T-helper 17 cell (primary cell): ENCODE results near the gene SEZ6L. TPM values are rescaled to one million over a fixed set of nuclear protein-coding genes. Genes with fewer than 3 reads are reported as not detected.
"Not testable (repeated sequence)": the region's sequence is repeated elsewhere in the genome, so short reads cannot be mapped to it uniquely, and the experiment has no call there.

ENCODE experiments used
- ATAC-seq: fragments of 150-1000 bp; cut with Tn5 transposase; 2 replicates; pipeline ENCODE4 v1.10.0; 2021; ENCODE audit warnings: mild to moderate bottlenecking, moderate library complexity
- DNase-seq, 3 donors: peaks; one replicate each; pipeline versions ENCODE4 v3.0.0 to v3.0.0-alpha.2; 2020 to 2021
- H3K9me3 ChIP-seq: one replicate; pipeline ENCODE4 v1.7.0; 2013; ENCODE audit warnings: low read length, mild to moderate bottlenecking; ENCODE audit not compliant: control insufficient read depth, poor library complexity, severe bottlenecking
- H3K27ac Mint-ChIP-seq: one replicate; pipeline ENCODE4 v1.8.0; 2022; ENCODE audit warnings: mild to moderate bottlenecking, moderate library complexity, mixed read lengths
- H3K27me3 Mint-ChIP-seq: one replicate; pipeline ENCODE4 v1.8.0; 2022; ENCODE audit warnings: mixed read lengths
- H3K36me3 Mint-ChIP-seq: one replicate; pipeline ENCODE4 v1.8.0; 2022; ENCODE audit warnings: low read depth, mixed read lengths
- H3K4me1 Mint-ChIP-seq: one replicate; pipeline ENCODE4 v1.8.0; 2022; ENCODE audit warnings: mild to moderate bottlenecking, mixed read lengths
- H3K4me3 Mint-ChIP-seq: one replicate; pipeline ENCODE4 v1.8.0; 2022; ENCODE audit warnings: mild to moderate bottlenecking, moderate library complexity, mixed read lengths
- total RNA-seq, 4 donors: library from RNA in 2 of 4; stranded (reverse) in 2 of 4; gene quantifications; one replicate each; pipeline ENCODE4 v1.2.3 and lab custom pipeline; 2022 to 2026

The SEZ6L gene
- total RNA-seq, 2 donors from 2014 or later: 0.07 to 0.13 TPM

DNA sequence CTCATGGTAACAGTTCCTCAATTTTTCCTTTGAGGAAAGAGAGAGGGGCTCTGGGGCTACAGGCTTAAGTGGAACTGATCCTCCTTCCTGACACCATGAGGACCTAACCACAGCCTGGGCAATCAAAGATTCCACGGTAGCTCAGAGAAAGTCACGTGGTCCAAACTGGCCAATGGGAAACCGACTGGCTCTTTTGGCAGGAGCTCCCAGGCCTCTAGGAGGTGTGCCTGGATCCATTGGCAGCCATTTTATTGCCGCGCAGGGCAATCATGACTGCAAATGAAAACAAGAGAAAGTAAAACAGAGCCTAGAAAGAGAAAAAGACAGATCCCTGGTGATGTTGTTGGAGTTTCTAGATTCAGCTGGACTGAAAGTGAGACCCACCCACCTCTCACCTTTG lies 232.5 kb downstream of the SEZ6L start:
- no peaks in the 10 kb centered on the region for H3K9me3 ChIP-seq
- no peak for ATAC-seq
- H3K4me3 Mint-ChIP-seq: no peak overlapping the region
- no peak for DNase-seq
- H3K4me1 Mint-ChIP-seq: peaks cover 5% of the 10 kb centered on the region
- peaks cover 35% of the 10 kb centered on the region for H3K27me3 Mint-ChIP-seq
- no peak overlapping the region for H3K27ac Mint-ChIP-seq
- peaks cover 2% of the 10 kb centered on the region for H3K36me3 Mint-ChIP-seq

DNA sequence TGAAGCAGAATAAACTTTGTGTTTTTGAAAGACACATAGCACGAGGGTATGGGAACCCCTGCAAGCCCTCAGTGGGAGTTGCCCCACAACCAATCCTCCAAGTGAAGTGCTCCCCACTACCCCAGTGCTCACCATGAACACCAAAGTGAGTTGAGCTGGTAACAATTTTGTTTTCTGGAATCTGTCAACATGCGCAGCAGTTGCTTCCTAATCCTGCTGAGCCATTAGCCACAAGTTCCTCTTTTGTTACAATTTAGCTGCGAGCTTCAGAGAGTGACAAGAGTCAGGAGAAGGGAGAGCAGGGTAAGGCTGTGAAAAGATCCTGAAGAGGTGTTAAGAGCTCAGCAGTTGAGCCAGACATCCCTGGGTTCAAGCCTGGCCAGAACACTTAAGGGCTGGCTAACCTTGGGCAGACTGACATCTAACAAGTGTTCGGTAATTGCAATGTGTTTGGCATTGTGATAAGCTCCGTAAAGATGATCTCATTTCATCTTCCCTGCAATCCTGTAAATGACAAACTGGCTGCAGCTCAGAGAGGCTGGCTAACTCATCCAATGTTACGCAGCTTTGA lies 235.7 kb downstream of the SEZ6L start:
- H3K4me1 Mint-ChIP-seq: peaks cover 5% of the 10 kb centered on the region
- peaks cover 2% of the 10 kb centered on the region for H3K36me3 Mint-ChIP-seq
- no peak overlapping the region for H3K4me3 Mint-ChIP-seq
- peaks cover 39% of the 10 kb centered on the region for H3K27me3 Mint-ChIP-seq
- no peak for DNase-seq
- no peaks in the 10 kb centered on the region for H3K9me3 ChIP-seq
- no peak for ATAC-seq
- H3K27ac Mint-ChIP-seq: no peak overlapping the region

DNA sequence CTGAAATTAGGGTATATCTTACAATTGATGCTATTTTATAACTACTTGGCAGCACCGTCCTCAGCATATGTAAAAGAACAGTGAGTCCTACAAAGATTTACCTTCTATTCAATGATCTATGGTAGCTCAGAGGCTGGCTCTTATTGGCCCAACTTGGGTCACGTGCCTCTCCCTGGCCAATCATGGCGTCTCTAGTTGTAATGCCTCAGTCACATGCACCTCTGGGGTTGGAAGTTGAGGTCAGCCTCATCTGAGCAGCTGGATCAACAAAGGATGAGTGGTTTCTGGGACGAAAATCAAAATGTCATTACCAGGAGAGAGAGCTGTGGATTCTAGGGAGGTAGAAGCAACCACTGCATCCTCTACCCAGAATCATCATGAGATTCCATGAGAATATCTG lies 236.9 kb downstream of the SEZ6L start:
- H3K4me3 Mint-ChIP-seq: no peak overlapping the region
- DNase-seq (no peak), ATAC-seq (no peak)
- no peak overlapping the region for H3K27ac Mint-ChIP-seq
- peaks cover 5% of the 10 kb centered on the region for H3K4me1 Mint-ChIP-seq
- H3K9me3 ChIP-seq: no peaks in the 10 kb centered on the region
- H3K36me3 Mint-ChIP-seq: peaks cover 2% of the 10 kb centered on the region
- peaks cover 38% of the 10 kb centered on the region for H3K27me3 Mint-ChIP-seq

DNA sequence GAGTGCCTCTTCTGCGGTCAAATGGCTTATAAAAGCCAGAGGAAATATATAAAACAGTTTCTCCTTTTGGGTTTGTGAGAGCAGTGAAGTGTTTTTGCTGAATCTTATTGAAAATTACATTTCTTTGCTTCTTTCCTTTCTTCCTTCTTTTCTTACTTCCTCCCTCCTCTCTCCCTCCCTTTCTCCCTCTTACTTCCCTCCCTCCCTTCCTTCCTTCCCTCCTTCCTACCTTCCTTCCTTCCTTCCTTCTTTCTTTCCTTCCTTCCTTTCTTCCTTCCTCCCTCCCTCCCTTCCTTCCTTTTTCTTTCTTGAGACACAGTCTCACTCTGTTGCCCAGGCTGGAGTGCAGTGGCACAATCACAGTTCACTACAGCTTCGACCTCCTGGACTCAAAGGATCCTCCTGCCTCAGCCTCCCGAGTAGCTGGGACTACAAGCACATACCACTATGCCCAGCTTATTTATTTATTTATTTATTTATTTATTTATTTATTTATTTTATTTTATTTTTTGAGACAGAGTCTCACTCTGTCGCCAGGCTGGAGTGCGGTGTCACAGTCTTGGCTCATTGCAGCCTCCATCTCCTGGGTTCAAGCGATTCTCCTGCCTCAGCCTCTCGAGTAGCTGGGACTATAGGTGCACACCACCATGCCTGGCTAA lies 239.4 kb downstream of the SEZ6L start:
- not testable (repeated sequence) for H3K27ac Mint-ChIP-seq, H3K4me3 Mint-ChIP-seq, H3K36me3 Mint-ChIP-seq, H3K9me3 ChIP-seq, H3K4me1 Mint-ChIP-seq, DNase-seq, ATAC-seq
- peaks cover 24% of the 10 kb centered on the region for H3K27me3 Mint-ChIP-seq

DNA sequence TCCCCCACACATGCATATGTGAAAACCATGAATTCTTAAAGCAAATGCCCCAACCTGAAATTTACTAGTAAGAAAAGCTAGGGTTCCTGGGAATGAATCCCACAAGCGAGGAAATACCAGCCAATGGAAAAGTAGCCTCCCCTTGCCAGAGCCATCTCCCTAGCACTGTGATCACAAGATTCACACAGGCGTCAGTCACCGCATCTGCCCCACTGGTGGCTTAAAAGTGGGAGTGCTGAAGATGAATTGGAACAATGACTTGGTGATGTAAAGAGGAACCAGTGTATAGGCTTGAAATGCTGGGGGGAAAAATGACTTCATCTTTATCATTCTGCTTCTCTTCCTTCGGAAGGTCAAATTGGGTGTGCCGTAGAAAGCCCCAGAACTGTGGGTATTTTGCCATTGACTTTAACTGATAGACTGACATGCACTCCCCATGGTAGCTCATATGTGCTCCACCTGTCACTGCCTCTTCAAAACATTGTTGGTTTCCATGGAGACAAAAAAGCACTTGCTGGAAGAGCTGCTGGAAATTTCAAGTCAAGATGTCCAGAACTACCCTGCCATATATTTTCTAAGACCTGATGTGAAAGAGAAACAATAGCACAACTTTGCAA lies 240.6 kb downstream of the SEZ6L start:
- H3K27me3 Mint-ChIP-seq: peaks cover 14% of the 10 kb centered on the region
- H3K9me3 ChIP-seq: no peaks in the 10 kb centered on the region
- H3K36me3 Mint-ChIP-seq: no peaks in the 10 kb centered on the region
- no peak overlapping the region for H3K27ac Mint-ChIP-seq
- no peaks in the 10 kb centered on the region for H3K4me1 Mint-ChIP-seq
- H3K4me3 Mint-ChIP-seq: no peak overlapping the region
- DNase-seq (no peak), ATAC-seq (no peak)

DNA sequence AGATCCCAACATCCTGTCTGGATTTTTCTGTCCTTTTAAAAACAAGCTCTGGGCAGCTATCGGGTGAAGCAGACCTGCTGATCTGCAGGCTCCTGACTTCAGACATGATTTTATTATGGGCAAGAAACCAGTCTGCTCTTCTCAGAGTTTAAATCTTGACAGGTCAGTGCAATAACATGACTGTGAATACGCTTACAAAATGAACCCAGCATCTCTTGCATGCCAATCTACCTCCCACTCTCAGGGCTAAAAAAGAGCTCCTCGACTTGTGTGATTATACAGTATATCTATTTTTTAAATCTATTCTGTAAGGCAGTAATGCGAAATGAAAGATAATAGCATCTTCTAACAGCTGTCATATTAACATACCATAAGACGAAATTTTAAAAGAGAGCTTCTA lies 241.1 kb downstream of the SEZ6L start:
- Mint-ChIP-seq H3K4me1 (no peaks in the 10 kb centered on the region), H3K36me3 (no peaks in the 10 kb centered on the region), H3K27ac (no peak overlapping the region), H3K27me3 (peaks cover 13% of the 10 kb centered on the region), H3K4me3 (no peak overlapping the region)
- DNase-seq (no peak), ATAC-seq (no peak)
- H3K9me3 ChIP-seq: no peaks in the 10 kb centered on the region

DNA sequence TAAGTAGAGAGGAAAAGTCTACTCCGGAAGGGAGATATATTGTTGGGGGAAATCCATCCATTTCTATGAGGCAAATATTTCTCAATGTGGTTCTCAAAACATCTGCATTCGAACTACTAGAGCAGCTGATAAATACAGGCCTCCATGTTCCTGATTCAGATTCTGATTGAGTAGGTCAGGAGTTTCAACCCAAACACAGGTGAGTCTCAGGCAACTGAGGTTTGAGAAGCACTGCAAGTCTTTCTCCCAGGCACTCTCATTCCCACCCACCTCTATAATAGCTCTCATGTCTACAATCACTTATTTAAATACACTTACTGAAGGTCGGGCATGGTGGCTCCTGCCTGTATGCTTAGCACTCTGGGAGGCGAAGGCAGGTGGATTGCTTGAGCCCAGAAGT lies 245.1 kb downstream of the SEZ6L start:
- H3K27ac Mint-ChIP-seq: no peak overlapping the region
- H3K27me3 Mint-ChIP-seq: peaks cover 33% of the 10 kb centered on the region
- ATAC-seq: no peak
- no peak overlapping the region for H3K4me3 Mint-ChIP-seq
- no peaks in the 10 kb centered on the region for H3K36me3 Mint-ChIP-seq
- no peaks in the 10 kb centered on the region for H3K4me1 Mint-ChIP-seq
- H3K9me3 ChIP-seq: no peaks in the 10 kb centered on the region
- DNase-seq: no peak

DNA sequence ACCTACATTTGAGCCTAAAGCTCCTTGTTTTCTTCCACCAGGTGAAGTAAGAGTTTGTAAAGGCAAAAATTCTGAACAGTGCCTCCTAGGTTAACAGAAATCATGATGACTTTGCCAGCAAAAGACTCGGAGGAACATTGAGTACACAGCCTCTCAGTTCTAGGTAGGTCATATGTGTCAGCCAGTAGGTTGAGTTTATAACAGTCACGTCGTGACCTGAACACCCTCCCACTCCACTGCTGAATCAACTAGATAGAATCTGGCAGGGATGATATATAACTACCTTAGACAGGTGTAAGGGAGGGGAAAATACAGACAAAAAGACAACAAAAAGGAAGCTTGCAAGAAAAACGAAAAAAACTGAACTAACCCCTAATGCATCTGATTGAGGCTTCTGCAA lies 247.0 kb downstream of the SEZ6L start:
- no peak for ATAC-seq
- Mint-ChIP-seq H3K27ac (no peak overlapping the region), H3K4me3 (no peak overlapping the region), H3K4me1 (no peaks in the 10 kb centered on the region), H3K27me3 (peaks cover 32% of the 10 kb centered on the region), H3K36me3 (no peaks in the 10 kb centered on the region)
- H3K9me3 ChIP-seq: no peaks in the 10 kb centered on the region
- DNase-seq: no peak

DNA sequence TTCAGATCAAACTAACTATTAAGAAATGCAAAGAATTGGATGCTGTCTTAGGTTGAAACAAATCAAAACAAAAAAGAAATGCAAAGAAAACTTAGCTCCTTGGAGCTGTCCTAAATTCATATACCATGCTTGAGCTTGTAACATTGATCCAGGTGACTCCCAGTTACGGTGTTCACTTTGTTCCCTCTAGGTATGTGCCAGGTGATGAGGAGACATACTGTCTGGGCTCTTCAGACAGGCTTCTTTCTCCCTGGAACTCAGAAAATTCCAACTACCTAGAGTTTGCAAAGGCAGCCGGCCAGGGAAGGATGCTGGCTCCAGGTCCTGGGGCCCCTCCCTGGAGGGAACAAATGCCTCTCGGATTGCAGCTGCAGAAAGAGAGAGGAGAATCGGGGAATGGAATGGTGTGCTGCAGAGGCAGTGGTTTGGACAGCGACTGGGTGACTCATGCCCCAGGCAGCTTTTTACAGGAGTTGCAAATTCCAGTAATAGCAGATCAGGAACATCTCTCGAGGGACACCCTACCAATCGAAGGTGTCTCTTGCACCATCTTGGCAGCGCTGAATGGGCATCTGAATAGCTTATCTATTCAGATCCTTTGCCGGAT lies 247.5 kb downstream of the SEZ6L start:
- Mint-ChIP-seq H3K4me1 (no peaks in the 10 kb centered on the region), H3K27me3 (peaks cover 32% of the 10 kb centered on the region), H3K27ac (no peak overlapping the region), H3K4me3 (no peak overlapping the region), H3K36me3 (no peaks in the 10 kb centered on the region)
- DNase-seq (no peak), ATAC-seq (no peak)
- H3K9me3 ChIP-seq: no peaks in the 10 kb centered on the region

DNA sequence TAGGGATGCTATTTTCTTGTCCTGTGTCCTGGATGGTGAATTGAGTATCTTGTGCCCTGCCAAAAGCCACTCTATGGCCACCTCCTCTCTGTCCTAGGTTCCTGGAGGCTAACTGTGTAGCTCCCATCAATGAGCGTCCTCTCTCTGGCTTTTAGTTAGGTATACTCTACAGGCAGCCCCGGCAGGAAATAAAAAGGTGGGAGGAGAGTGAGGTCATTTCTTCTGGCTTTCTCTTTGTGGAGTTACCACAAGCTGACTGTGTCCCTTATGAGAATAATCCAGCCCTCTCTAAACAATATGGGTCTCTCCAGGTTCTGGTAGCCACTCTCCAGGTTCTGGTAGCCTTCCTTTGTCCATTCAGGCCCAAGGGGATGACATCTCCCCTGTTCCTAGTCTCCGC lies 248.1 kb downstream of the SEZ6L start:
- H3K36me3 Mint-ChIP-seq: no peaks in the 10 kb centered on the region
- peaks cover 32% of the 10 kb centered on the region for H3K27me3 Mint-ChIP-seq
- no peak overlapping the region for H3K4me3 Mint-ChIP-seq
- no peak overlapping the region for H3K27ac Mint-ChIP-seq
- no peak for ATAC-seq
- H3K4me1 Mint-ChIP-seq: no peaks in the 10 kb centered on the region
- H3K9me3 ChIP-seq: no peaks in the 10 kb centered on the region
- no peak for DNase-seq

DNA sequence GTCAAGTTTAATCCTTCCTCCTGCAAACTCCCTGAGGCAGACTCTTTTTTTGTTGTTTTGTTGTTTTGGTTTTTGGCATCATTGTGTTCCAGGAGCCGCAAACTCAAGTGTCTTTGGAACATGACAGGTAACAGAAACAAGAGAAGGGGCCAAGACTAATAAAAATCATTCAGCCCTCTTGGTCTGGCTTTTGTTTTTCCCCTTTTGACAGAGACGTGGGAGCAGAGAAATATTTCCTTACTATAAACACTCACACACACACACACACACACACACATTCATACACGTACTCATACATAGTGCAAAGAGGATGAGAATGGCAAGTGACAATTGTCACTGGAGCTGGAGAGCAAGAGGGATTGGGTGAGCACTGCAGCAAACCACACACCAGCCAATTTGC lies 249.4 kb downstream of the SEZ6L start:
- H3K4me3 Mint-ChIP-seq: no peak overlapping the region
- no peaks in the 10 kb centered on the region for H3K36me3 Mint-ChIP-seq
- peaks cover 26% of the 10 kb centered on the region for H3K27me3 Mint-ChIP-seq
- ATAC-seq: no peak
- no peaks in the 10 kb centered on the region for H3K4me1 Mint-ChIP-seq
- DNase-seq: no peak
- H3K9me3 ChIP-seq: peaks cover 4% of the 10 kb centered on the region
- H3K27ac Mint-ChIP-seq: no peak overlapping the region

DNA sequence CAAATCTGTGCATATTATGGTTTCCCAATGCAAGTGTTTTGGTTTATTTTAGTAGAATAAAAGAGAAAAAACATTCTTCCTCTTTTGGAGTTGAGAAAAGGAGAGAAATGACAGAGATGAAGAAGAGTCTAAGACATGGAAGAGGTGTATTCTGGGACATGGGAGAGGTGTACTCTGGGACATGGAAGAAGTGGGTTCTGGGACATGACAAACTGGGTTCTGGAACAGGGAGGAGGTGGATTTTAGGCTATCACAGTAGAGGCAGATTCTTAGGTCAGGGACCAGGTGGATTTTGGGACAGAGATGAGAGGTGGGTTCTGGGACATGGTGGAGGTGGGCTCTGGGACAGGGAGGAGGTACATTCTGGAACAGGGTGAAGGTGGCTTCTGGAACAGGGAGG lies 257.7 kb downstream of the SEZ6L start:
- H3K4me1 Mint-ChIP-seq: peaks cover 26% of the 10 kb centered on the region
- ATAC-seq: no peak
- peaks cover 4% of the 10 kb centered on the region for H3K9me3 ChIP-seq
- H3K36me3 Mint-ChIP-seq: peaks cover 3% of the 10 kb centered on the region
- H3K27ac Mint-ChIP-seq: peak overlapping the region; percentile 16
- no peaks in the 10 kb centered on the region for H3K27me3 Mint-ChIP-seq
- no peak for DNase-seq
- peak overlapping the region; percentile 86 for H3K4me3 Mint-ChIP-seq

DNA sequence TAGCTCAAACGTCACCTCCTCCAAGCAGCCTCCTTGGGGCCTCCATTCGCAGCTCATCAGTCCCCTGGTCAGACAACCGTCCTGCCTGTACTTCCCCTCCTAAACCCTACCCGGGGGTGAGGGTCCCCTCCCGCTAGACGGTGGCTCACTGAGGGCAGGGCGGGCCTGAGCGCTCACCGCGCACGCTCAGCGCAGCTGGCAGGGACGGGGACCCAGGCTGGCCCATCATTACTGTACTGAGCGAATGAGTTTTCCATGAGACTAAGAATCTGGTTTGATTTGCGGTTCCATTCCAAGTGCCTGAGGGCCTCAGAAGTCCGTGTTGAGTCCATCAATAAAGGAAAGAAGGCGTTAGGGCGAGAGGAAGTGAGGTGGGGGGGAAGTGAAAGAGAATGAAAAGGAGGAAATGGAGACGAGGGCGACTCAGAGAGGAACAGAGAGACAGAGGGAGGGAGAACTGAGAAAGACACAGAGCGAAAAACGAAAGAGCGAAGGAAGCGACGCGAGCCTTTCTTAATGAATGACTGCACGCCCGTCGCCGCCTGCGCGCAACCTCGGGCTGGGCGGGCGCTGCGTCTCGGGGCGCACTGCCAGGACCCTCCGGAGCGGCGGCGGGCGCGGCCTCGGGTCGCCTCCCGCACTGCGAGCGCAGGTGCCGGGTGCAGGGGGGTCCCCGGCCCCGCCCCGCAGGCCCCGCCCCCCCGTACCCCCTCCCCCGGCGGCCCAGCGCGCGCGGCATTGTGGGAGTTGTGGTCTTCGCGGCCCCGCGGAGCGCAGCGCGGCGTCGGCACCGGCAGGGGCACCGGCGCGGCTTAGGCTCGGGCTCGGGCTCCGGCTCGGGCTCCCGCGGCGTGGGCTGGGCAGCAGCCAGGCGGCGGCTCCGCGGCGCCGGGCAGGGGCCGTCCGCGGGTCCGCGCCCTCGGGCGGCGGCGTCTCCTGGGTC lies 259.5 kb downstream of the SEZ6L start, which contains the start of gene ASPHD2:
ASPHD2 (plus strand) TSS at position 746 of the 943 bp plus-strand sequence. CDS start 4,356 bp downstream, outside the sequence.
- ATAC-seq (peak; percentile 87), DNase-seq (peak; percentile 69 to 81 (median 78))
- Mint-ChIP-seq H3K27me3 (no peaks in the 10 kb centered on the region), H3K4me1 (peaks cover 26% of the 10 kb centered on the region), H3K4me3 (peak within 1 kb of the TSS; percentile 99), H3K27ac (peak within 1 kb of the TSS; percentile 99), H3K36me3 (peaks cover 3% of the 10 kb centered on the region)
- H3K9me3 ChIP-seq: no peaks in the 10 kb centered on the region
